Measurements from ENCODE around the gene TMEM18.

Gene TMEM18

DNA sequence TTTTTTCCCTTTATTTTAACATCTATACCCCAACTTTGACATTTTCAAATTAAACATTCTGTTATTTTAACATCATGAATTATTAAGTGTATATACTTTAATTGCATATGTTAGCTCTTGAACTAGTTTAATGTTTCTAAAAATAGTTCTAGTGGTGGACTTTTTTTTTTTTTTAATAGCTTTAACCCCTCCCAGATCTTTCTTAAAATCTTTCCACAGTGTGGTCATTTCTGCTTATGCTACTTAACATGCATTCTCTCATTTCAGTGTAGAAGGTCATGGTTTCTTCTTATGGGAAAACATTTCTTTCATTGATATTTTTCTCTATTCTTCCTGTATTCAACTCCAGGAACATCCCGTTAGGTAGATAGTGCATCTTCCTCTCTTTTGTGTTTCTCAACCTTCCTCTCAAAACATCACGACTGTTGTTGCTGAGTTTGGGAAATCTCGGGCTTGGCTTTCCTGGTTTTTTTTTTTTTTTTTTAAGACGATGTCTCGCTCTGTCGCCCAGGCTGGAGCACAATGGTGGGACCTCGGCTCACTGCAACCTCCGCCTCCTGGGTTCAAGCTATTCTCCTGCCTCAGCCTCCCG lies 849 bp upstream of the TMEM18 start:
- H3K36me3 ChIP-seq (ENCODE audit: control insufficient read depth in 1 of 2, insufficient read depth in 2 of 2, low read length in 2 of 2), result peaks cover 4 to 5% of the 10 kb centered on the region in 2 donors
- H3K4me1 ChIP-seq (ENCODE audit: control insufficient read depth in 1 of 2, insufficient read depth in 2 of 2, low read length in 2 of 2), result peaks cover 4 to 6% of the 10 kb centered on the region in 2 donors
- H3K9me3 ChIP-seq (ENCODE audit: control insufficient read depth in 1 of 2, low read length in 2 of 2), result no peaks in the 10 kb centered on the region
- peak overlapping the region; percentile 97 for H3K27ac ChIP-seq (ENCODE audit: low read length)
- peak overlapping the region; percentile 79 to 89 for H3K4me3 ChIP-seq (ENCODE audit: low read depth in 1 of 2, low read length in 2 of 2)
- H3K27me3 ChIP-seq (ENCODE audit: low read depth, low read length), result no peaks in the 10 kb centered on the region

DNA sequence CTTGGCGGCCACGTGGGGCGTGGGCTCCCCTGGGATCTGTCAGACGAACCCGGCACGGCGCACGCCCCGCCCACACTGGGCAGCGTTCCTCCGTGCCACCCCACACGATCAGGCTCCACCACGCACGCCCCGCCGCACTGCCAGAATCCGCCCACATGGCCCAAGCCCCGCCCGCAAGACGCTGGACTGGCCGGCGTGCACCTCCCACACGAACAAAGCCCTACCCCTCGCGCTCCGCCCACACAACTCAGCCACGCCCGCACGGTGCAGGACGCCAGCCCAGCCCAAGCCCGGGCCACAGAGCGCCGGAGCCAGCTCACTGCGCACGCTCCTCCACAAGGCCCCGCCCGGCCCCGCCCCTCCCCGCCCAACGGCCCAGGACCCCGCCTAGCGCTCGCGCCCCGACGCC lies 555 bp downstream of the TMEM18 start:
- peak overlapping the region; percentile 46 to 79 for H3K4me3 ChIP-seq (ENCODE audit: low read depth in 1 of 2, low read length in 2 of 2)
- peaks cover 12 to 13% of the 10 kb centered on the region in 2 donors for H3K36me3 ChIP-seq (ENCODE audit: control insufficient read depth in 1 of 2, insufficient read depth in 2 of 2, low read length in 2 of 2)
- no peaks in the 10 kb centered on the region for H3K27me3 ChIP-seq (ENCODE audit: low read depth, low read length)
- H3K27ac ChIP-seq (ENCODE audit: low read length), result no peak overlapping the region
- H3K9me3 ChIP-seq (ENCODE audit: control insufficient read depth in 1 of 2, low read length in 2 of 2), result no peaks in the 10 kb centered on the region
- H3K4me1 ChIP-seq (ENCODE audit: control insufficient read depth in 1 of 2, insufficient read depth in 2 of 2, low read length in 2 of 2), result peaks cover 4 to 6% of the 10 kb centered on the region in 2 donors

- no peaks in the 10 kb centered on the region for H3K27me3 ChIP-seq (ENCODE audit: low read depth, low read length)
- H3K4me1 ChIP-seq (ENCODE audit: control insufficient read depth in 1 of 2, insufficient read depth in 2 of 2, low read length in 2 of 2), result peaks cover 4 to 6% of the 10 kb centered on the region in 2 donors
- H3K9me3 ChIP-seq (ENCODE audit: control insufficient read depth in 1 of 2, low read length in 2 of 2), result no peaks in the 10 kb centered on the region
- H3K27ac ChIP-seq (ENCODE audit: low read length), result no peak overlapping the region
- H3K4me3 ChIP-seq (ENCODE audit: low read depth in 1 of 2, low read length in 2 of 2), result peak overlapping the region; percentile 46 to 79
- peaks cover 12 to 13% of the 10 kb centered on the region in 2 donors for H3K36me3 ChIP-seq (ENCODE audit: control insufficient read depth in 1 of 2, insufficient read depth in 2 of 2, low read length in 2 of 2)
Observed at GRCh38 chr2:675982-676646, 1.1 kb downstream of the TMEM18 start.

DNA sequence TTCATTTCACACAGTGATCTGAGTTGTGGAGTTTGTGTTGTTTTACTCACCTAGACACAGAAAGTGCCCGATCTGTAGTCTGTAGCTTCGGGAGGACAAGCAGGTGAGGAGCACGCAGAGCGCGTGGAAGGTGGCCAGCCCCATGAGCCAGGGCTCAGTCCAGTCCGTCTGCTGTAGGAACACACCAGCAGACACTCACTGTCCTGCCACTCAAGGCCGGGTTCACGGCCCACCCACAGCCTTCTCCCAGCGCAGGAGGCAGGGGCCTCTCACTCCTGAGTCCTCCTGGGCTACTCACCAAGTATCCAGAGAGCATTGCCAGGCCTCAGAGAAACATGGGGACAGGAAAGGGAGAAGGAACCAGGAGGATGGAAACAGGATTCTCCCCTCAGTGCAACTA lies 1.7 kb downstream of the TMEM18 start:
- Histone ChIP-seq H3K36me3 (ENCODE audit: control insufficient read depth in 1 of 2, insufficient read depth in 2 of 2, low read length in 2 of 2) (peaks cover 12 to 20% of the 10 kb centered on the region in 2 donors), H3K4me3 (ENCODE audit: low read depth in 1 of 2, low read length in 2 of 2) (no peak overlapping the region), H3K9me3 (ENCODE audit: control insufficient read depth in 1 of 2, low read length in 2 of 2) (no peaks in the 10 kb centered on the region), H3K27me3 (ENCODE audit: low read depth, low read length) (no peaks in the 10 kb centered on the region), H3K27ac (ENCODE audit: low read length) (no peak overlapping the region), H3K4me1 (ENCODE audit: control insufficient read depth in 1 of 2, insufficient read depth in 2 of 2, low read length in 2 of 2) (peaks cover 4 to 6% of the 10 kb centered on the region in 2 donors)

DNA sequence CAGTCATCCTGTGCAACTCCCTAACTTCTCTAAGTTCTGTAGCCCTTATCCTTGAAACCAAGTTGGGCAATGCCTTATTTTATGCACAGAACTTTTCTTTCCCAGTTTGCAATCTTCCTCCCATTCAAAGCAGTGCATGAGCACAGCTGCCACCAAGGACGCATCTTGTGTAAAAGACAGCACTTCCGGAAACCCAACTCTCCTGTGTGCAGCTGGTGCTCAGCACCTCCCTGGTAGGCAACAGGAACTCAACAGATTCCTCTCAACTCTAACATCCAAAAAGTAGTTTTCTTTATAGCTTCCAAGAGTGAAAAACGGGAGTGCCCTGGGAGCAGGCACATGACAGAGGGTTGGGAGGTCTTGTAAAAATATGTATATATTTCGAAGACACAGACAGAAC lies 2.2 kb downstream of the TMEM18 start:
- H3K36me3 ChIP-seq (ENCODE audit: control insufficient read depth in 1 of 2, insufficient read depth in 2 of 2, low read length in 2 of 2), result peaks cover 14 to 24% of the 10 kb centered on the region in 2 donors
- H3K27ac ChIP-seq (ENCODE audit: low read length), result no peak overlapping the region
- peaks cover 4 to 6% of the 10 kb centered on the region in 2 donors for H3K4me1 ChIP-seq (ENCODE audit: control insufficient read depth in 1 of 2, insufficient read depth in 2 of 2, low read length in 2 of 2)
- H3K4me3 ChIP-seq (ENCODE audit: low read depth in 1 of 2, low read length in 2 of 2), result no peak overlapping the region
- no peaks in the 10 kb centered on the region for H3K27me3 ChIP-seq (ENCODE audit: low read depth, low read length)
- no peaks in the 10 kb centered on the region for H3K9me3 ChIP-seq (ENCODE audit: control insufficient read depth in 1 of 2, low read length in 2 of 2)

DNA sequence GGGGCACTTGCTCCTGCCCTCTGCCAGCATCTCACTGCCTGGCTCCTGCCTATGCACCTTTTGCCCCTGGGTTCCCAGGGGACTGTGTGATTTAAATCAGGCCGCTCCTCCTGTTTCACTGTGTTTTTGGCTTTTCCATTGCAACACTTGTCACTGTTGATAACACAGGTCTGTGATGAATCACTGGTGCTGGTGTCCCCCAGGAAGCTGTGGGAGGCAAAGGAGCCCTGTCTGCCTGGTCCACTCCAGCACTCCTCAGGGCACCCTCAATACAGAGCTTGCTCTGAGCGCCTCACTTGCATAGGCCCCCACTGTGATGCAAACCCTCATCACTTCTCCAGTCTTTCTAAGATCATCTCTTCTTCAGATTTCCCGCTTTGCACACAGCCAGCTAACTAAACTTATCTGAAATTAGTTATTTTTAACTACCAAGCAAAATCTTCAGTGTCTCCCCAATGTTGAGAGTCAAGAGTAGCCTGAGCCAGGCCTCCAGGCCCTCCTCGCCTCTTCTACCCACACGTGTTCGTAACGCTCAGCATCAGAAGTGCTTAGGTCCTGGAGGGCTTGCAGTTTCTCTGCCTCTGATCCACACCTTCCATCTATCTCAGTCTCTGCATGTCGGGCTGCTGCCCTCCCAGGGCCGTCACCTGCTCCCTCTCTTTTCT lies 2.8 kb downstream of the TMEM18 start:
- H3K4me1 ChIP-seq (ENCODE audit: control insufficient read depth in 1 of 2, insufficient read depth in 2 of 2, low read length in 2 of 2), result peaks cover 4 to 6% of the 10 kb centered on the region in 2 donors
- no peak overlapping the region for H3K27ac ChIP-seq (ENCODE audit: low read length)
- no peaks in the 10 kb centered on the region for H3K27me3 ChIP-seq (ENCODE audit: low read depth, low read length)
- H3K9me3 ChIP-seq (ENCODE audit: control insufficient read depth in 1 of 2, low read length in 2 of 2), result no peaks in the 10 kb centered on the region
- no peak overlapping the region for H3K4me3 ChIP-seq (ENCODE audit: low read depth in 1 of 2, low read length in 2 of 2)
- peaks cover 20 to 30% of the 10 kb centered on the region in 2 donors for H3K36me3 ChIP-seq (ENCODE audit: control insufficient read depth in 1 of 2, insufficient read depth in 2 of 2, low read length in 2 of 2)

DNA sequence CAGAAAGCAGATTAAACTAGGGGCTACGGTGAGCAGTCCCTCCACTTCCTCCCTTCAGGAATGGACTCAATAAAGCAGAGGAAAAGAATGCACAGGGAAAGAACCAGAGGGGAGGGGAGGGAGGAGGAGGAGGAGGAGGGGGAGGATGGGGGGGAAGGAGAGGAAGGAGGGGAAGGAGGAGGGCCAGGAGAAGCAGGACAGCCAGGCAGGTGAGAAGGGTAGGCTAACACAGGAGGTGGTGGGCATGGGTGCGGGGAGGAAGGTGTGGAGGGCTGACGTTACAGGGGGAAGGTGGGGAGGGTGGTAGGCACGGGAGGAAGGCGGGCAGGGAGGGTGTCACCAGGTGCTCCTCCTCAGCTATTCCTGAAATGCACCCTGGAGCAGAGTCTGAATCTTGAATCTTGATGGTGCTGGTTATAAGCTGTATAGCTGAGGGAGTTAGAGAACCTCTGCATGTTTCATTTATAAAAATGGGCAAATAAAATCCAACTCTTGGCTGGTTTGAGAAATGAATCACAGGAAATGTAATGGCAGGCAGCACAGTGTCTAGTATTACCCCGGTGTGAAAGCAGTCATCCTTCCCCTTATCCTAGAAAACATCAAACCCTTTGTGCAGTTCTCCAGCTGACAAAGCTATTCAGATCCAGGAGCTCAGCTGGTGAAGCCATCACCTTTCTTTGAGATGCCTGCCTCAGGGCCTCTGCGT lies 3.4 kb downstream of the TMEM18 start:
- Histone ChIP-seq H3K36me3 (ENCODE audit: control insufficient read depth in 1 of 2, insufficient read depth in 2 of 2, low read length in 2 of 2) (peaks cover 23 to 36% of the 10 kb centered on the region in 2 donors), H3K27me3 (ENCODE audit: low read depth, low read length) (no peaks in the 10 kb centered on the region), H3K9me3 (ENCODE audit: control insufficient read depth in 1 of 2, low read length in 2 of 2) (no peaks in the 10 kb centered on the region), H3K4me1 (ENCODE audit: control insufficient read depth in 1 of 2, insufficient read depth in 2 of 2, low read length in 2 of 2) (peaks cover 4 to 6% of the 10 kb centered on the region in 2 donors), H3K4me3 (ENCODE audit: low read depth in 1 of 2, low read length in 2 of 2) (no peak overlapping the region), H3K27ac (ENCODE audit: low read length) (no peak overlapping the region)

DNA sequence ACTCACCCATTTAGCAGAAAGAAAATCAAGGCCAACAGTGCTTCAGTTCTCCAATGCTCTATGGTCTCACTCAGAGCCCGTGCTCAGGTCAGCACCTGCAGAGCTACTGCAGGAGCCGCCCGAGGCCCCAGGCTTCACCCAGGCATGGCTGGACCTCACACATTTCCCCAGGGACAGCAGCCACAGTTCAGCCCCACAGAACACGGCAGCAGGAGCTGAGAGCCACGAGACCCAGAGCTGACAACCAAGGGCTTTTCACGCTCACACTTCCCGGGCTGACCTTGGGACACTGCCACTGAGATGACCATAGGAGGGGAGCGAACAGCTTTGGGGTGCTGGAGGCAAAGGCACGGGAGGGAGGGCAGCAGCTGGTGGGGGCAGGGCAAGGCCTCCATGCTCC lies 4.2 kb downstream of the TMEM18 start:
- no peak overlapping the region for H3K4me3 ChIP-seq (ENCODE audit: low read depth in 1 of 2, low read length in 2 of 2)
- H3K27ac ChIP-seq (ENCODE audit: low read length), result no peak overlapping the region
- no peaks in the 10 kb centered on the region for H3K27me3 ChIP-seq (ENCODE audit: low read depth, low read length)
- peaks cover 2 to 6% of the 10 kb centered on the region in 2 donors for H3K4me1 ChIP-seq (ENCODE audit: control insufficient read depth in 1 of 2, insufficient read depth in 2 of 2, low read length in 2 of 2)
- H3K9me3 ChIP-seq (ENCODE audit: control insufficient read depth in 1 of 2, low read length in 2 of 2), result no peaks in the 10 kb centered on the region
- H3K36me3 ChIP-seq (ENCODE audit: control insufficient read depth in 1 of 2, insufficient read depth in 2 of 2, low read length in 2 of 2), result peaks cover 31 to 44% of the 10 kb centered on the region in 2 donors

DNA sequence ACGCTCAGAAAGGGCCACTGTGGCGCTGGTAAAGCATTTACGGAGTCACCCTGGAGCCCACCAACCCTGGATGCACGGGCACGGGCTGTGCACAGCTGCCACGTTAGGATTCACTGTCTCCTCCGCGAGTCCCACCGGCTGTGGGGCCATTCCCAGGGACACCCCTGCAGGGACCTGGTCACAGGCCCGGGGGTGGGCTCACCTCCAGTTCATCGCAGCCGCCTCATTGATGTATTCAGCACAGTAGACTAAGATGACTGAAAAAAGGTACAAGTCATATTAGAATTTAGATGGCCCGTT lies 4.7 kb downstream of the TMEM18 start:
- Histone ChIP-seq H3K27ac (ENCODE audit: low read length) (no peak overlapping the region), H3K27me3 (ENCODE audit: low read depth, low read length) (no peaks in the 10 kb centered on the region), H3K9me3 (ENCODE audit: control insufficient read depth in 1 of 2, low read length in 2 of 2) (no peaks in the 10 kb centered on the region), H3K4me1 (ENCODE audit: control insufficient read depth in 1 of 2, insufficient read depth in 2 of 2, low read length in 2 of 2) (peaks cover 0 to 6% of the 10 kb centered on the region in 2 donors), H3K4me3 (ENCODE audit: low read depth in 1 of 2, low read length in 2 of 2) (no peak overlapping the region), H3K36me3 (ENCODE audit: control insufficient read depth in 1 of 2, insufficient read depth in 2 of 2, low read length in 2 of 2) (peaks cover 33 to 49% of the 10 kb centered on the region in 2 donors)

DNA sequence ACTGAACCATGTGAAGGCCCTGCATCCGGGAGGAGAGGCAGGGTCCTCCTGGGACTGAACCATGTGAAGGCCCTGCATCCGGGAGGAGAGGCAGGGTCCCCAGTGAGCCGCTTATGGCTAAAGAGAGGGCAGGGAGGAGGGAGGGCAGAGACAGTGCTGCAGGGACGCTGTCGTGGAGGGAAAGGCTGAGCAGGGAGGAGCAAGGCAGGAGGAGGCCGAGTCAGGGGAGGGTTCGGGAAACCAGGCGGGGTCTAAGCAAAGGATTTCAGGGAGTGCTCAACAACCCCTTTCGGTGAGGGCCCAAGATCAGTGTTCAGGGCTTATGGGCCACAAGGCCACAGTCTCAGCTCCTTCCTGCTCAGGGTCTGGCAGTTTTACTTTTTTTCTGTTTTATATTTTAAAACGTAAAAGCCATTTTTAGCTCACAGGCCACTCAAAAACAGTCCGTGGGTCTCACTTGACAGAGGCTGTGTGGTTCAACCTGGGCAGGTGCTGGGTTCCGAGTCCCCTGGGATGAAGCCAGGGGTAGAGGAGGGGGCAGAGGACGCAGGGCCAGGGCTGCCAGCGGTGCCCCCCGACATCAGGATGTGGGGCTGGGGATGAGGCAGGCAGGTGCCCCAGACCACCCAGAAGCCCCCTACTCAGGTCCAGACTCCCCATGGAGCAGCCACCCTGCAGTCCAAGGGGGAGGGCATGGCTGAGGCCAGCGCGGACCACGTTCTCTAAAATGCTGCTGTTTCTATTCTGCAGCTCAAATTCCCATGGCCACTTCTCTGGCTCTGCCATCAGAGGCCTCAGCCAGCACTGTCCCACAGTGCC lies 5.2 kb downstream of the TMEM18 start:
- Histone ChIP-seq H3K36me3 (ENCODE audit: control insufficient read depth in 1 of 2, insufficient read depth in 2 of 2, low read length in 2 of 2) (peaks cover 33 to 52% of the 10 kb centered on the region in 2 donors), H3K4me1 (ENCODE audit: control insufficient read depth in 1 of 2, insufficient read depth in 2 of 2, low read length in 2 of 2) (peaks cover 0 to 6% of the 10 kb centered on the region in 2 donors), H3K9me3 (ENCODE audit: control insufficient read depth in 1 of 2, low read length in 2 of 2) (no peaks in the 10 kb centered on the region), H3K4me3 (ENCODE audit: low read depth in 1 of 2, low read length in 2 of 2) (no peak overlapping the region), H3K27ac (ENCODE audit: low read length) (no peak overlapping the region), H3K27me3 (ENCODE audit: low read depth, low read length) (no peaks in the 10 kb centered on the region)
